ENCODE results near the gene KLRK1.

DNA sequence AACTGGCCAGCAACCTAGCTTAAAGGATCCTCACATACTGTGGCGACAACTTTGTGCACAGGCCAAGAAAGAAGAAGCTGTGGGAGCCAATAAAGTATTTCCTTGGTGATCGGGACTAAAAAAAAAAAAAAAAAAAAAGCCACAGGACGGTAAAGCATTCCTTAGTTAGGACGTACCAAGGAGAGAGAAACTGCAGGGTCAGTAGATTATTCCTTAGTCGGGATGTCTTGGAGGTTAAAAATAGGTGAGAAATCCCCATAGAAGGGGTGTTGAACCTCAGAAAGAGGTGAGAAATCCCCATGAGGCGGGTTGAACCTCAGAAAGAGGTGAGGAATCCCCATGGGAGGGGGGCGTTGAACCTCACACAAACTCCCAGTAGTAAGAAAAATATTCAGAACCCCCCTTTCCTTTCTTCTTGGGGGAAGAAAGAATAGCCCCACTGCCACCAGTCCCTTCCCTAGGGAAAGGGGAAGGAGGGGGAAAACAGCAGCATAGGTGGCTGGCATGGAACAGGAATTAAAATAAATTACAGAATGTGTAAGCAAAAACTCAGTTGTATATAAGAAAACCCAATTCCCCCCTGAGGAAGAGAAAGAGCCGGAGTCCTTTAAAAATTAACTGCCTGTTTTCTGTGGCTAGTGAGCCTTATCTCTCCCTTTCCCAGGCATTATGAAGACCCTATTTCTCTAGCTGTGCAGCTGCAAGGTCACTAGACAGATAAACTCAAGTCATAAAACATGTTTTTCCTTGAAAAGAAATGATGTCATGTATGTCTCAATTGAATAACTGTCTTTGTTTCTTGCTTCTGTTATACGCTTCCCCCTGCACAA lies 26.8 kb downstream of the KLRK1 start:
- TF ChIP-seq, protein P1, sequence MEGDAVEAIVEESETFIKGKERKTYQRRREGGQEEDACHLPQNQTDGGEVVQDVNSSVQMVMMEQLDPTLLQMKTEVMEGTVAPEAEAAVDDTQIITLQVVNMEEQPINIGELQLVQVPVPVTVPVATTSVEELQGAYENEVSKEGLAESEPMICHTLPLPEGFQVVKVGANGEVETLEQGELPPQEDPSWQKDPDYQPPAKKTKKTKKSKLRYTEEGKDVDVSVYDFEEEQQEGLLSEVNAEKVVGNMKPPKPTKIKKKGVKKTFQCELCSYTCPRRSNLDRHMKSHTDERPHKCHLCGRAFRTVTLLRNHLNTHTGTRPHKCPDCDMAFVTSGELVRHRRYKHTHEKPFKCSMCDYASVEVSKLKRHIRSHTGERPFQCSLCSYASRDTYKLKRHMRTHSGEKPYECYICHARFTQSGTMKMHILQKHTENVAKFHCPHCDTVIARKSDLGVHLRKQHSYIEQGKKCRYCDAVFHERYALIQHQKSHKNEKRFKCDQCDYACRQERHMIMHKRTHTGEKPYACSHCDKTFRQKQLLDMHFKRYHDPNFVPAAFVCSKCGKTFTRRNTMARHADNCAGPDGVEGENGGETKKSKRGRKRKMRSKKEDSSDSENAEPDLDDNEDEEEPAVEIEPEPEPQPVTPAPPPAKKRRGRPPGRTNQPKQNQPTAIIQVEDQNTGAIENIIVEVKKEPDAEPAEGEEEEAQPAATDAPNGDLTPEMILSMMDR (IDR thresholded peaks at IDR 0.05) = no peak
- TF ChIP-seq POLR2A (IDR thresholded peaks at IDR 0.05) = no peak
